BJ (cell line): ENCODE data around the gene TSEN2. TPM values are rescaled to one million over a fixed set of nuclear protein-coding genes. Genes with fewer than 3 reads are reported as not detected.

ENCODE experiments used
- CTCF ChIA-PET: fragments of 350-600 bp; formaldehyde crosslinking; extraction: SDS; loops from one replicate; lab custom pipeline; 2021; ENCODE audit warnings: antibody characterized with exemption, inconsistent platforms; lab: Yijun Ruan, JAX
- POLR2A ChIA-PET: fragments of 300-600 bp; sonication (Branson Sonifier 250); formaldehyde crosslinking; extraction: SDS; loops from one replicate; lab custom pipeline; 2021; ENCODE audit warnings: antibody characterized with exemption; lab: Charles Lee
- DNase-seq: peaks from one replicate; pipeline ENCODE4 v3.0.0-alpha.2; 2011; ENCODE audit warnings: low read depth
- H3K27me3 ChIP-seq: 2 replicates; pipeline ENCODE4 v1.6.0; 2011; ENCODE audit warnings: low read length; ENCODE audit not compliant: control insufficient read depth, insufficient read depth
- H3K36me3 ChIP-seq: 2 replicates; pipeline ENCODE4 v1.5.1; 2011; ENCODE audit warnings: low read length; ENCODE audit not compliant: control insufficient read depth, insufficient read depth
- H3K4me3 ChIP-seq: 2 replicates; pipeline ENCODE4 v1.5.1; 2011; ENCODE audit warnings: low read depth, mild to moderate bottlenecking, control low read depth, low read length
- CTCF ChIP-seq: IDR thresholded peaks from 2 replicates; pipeline ENCODE4 v1.5.1; 2011; ENCODE audit warnings: low read depth, mild to moderate bottlenecking, control low read depth, inconsistent platforms, low read length, moderate library complexity; ENCODE audit not compliant: insufficient read depth
- polyA plus RNA-seq: library from polyadenylated mRNA; depleted of rRNA; stranded (reverse); fragments of >200 nt; gene quantifications from 2 replicates; pipeline ENCODE4 v1.2.3, GENCODE V29; 2011

TSEN2 gene
- polyA plus RNA-seq, 1 experiment: 8.0 TPM

GRCh38 chr3:12438318-12438717 is 46.0 kb upstream of the TSEN2 start:
- CTCF ChIA-PET: interaction anchor here (1.1 to 1.3 kb wide), 2 partner anchors 12 to 42 kb away, joined by 4 read pairs; no protein-coding TSS in a partner anchor
- DNase-seq: no peak
- no peak overlapping the region for H3K4me3 ChIP-seq
- TF ChIP-seq CTCF: no peak
- H3K36me3 ChIP-seq: no peaks in the 10 kb centered on the region
- H3K27me3 ChIP-seq: no peaks in the 10 kb centered on the region
- POLR2A ChIA-PET: no interaction called here

GRCh38 chr3:12439161-12439940 is 44.9 kb upstream of the TSEN2 start:
- H3K36me3 ChIP-seq: no peaks in the 10 kb centered on the region
- DNase-seq: no peak

GRCh38 chr3:12440927-12441714 is 43.2 kb upstream of the TSEN2 start:
- Histone ChIP-seq H3K27me3 (no peaks in the 10 kb centered on the region), H3K4me3 (no peak overlapping the region), H3K36me3 (no peaks in the 10 kb centered on the region)
- POLR2A ChIA-PET: no interaction called here
- DNase-seq: no peak
- CTCF ChIA-PET: interaction anchor here (1.0 to 1.2 kb wide), 2 partner anchors 8 to 10 kb away, joined by 3 read pairs; no protein-coding TSS in a partner anchor
- TF ChIP-seq CTCF: no peak

More at GRCh38 chr3:12439161-12439940, 44.9 kb upstream of the TSEN2 start:
- POLR2A ChIA-PET: no interaction called here
- TF ChIP-seq CTCF: no peak
- H3K4me3 ChIP-seq: no peak overlapping the region
- no peaks in the 10 kb centered on the region for H3K27me3 ChIP-seq
- CTCF ChIA-PET: no interaction called here

- Histone ChIP-seq H3K4me3 (no peak overlapping the region), H3K36me3 (no peaks in the 10 kb centered on the region), H3K27me3 (no peaks in the 10 kb centered on the region; the same call in 1 of the 2 replicates)
- TF ChIP-seq CTCF: no peak
- CTCF ChIA-PET: interaction anchor here (1.2 kb wide), 1 partner anchor 11 kb away, joined by 3 read pairs; no protein-coding TSS in a partner anchor
- DNase-seq: no peak
- POLR2A ChIA-PET: no interaction called here
Observed at GRCh38 chr3:12442654-12443501, 41.4 kb upstream of the TSEN2 start.
